Colonic mucosa (tissue), 4 donors: ENCODE results near the gene GABRA5. TPM values are rescaled to one million over a fixed set of nuclear protein-coding genes. Genes with fewer than 3 reads are reported as not detected.

ENCODE experiments used
- DNase-seq: peaks from one replicate; pipeline ENCODE4 v3.0.0-alpha.2; 2020
- H3K27ac ChIP-seq: fragments of 200-600 bp; one replicate; pipeline ENCODE4 v1.8.0; 2021
- H3K27me3 ChIP-seq: fragments of 200-600 bp; one replicate; pipeline ENCODE4 v1.8.0; 2021
- H3K36me3 ChIP-seq: fragments of 200-600 bp; one replicate; pipeline ENCODE4 v1.8.0; 2021
- H3K4me1 ChIP-seq: fragments of 200-600 bp; one replicate; pipeline ENCODE4 v1.8.0; 2021; ENCODE audit warnings: mild to moderate bottlenecking
- H3K4me3 ChIP-seq: fragments of 200-600 bp; one replicate; pipeline ENCODE4 v1.8.0; 2021
- H3K9ac ChIP-seq, 2 donors: one replicate each; pipeline ENCODE4 v1.7.0; 2013; ENCODE audit warnings: control low read depth in 2 of 2, low read depth in 2 of 2, low read length in 2 of 2
- H3K9me3 ChIP-seq: fragments of 200-600 bp; one replicate; pipeline ENCODE4 v1.8.0; 2021
- intact Hi-C: fragments of 100-400 bp; cut with DNase I; formaldehyde crosslinking; loops from one replicate; pipeline ENCODE4 v1.14.1; 2022
- total RNA-seq, 2 donors: library from RNA; stranded (reverse); fragmentation: NEBNext Ultra II Directional in 1 of 2; extraction: Animal tissue kit (Norgen Biotek cat#: 25700) in 1 of 2; gene quantifications; one replicate each; pipeline ENCODE4 v1.2.1, GENCODE V29; 2021
- TF ChIP-seq, protein P1 (sequence below): fragments of 200-600 bp; IDR thresholded peaks from one replicate; pipeline ENCODE4 v1.8.0; 2022; ENCODE audit warnings: antibody characterized with exemption, mild to moderate bottlenecking
- donor health status: healthy.
- donor health status: DM: no; HTN: no; CAD: no.
- donor health status: DM: no; HTN: no; CAD: no.

The GABRA5 gene
- total RNA-seq, 2 donors from 2014 or later, result not detected

DNA sequence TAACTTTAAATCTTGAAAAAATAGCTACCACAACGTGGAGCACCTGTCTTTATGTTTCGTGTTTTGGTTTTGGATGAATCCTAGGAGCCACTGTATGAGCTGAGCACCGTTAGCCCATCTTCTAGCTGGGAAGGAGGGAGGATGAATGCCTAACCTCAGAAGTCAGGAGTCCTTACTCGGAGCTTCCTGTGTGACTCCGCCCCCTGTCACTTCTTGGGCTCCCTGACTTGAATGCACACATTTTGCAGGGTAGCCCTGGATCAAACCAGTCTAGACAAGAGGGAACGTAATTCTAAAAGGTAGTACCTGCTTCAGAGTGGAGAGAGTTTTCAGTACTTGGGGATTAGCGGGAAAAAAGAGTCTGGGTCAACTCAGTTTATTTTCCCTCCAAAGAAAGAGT is 5.3 kb downstream of the GABRA5 start:
- H3K9ac ChIP-seq, result no peak overlapping the region
- H3K4me1 ChIP-seq, result no peaks in the 10 kb centered on the region
- H3K27me3 ChIP-seq, result peaks cover 4% of the 10 kb centered on the region
- H3K4me3 ChIP-seq, result no peak overlapping the region
- no peak overlapping the region for H3K27ac ChIP-seq
- TF ChIP-seq, protein P1, sequence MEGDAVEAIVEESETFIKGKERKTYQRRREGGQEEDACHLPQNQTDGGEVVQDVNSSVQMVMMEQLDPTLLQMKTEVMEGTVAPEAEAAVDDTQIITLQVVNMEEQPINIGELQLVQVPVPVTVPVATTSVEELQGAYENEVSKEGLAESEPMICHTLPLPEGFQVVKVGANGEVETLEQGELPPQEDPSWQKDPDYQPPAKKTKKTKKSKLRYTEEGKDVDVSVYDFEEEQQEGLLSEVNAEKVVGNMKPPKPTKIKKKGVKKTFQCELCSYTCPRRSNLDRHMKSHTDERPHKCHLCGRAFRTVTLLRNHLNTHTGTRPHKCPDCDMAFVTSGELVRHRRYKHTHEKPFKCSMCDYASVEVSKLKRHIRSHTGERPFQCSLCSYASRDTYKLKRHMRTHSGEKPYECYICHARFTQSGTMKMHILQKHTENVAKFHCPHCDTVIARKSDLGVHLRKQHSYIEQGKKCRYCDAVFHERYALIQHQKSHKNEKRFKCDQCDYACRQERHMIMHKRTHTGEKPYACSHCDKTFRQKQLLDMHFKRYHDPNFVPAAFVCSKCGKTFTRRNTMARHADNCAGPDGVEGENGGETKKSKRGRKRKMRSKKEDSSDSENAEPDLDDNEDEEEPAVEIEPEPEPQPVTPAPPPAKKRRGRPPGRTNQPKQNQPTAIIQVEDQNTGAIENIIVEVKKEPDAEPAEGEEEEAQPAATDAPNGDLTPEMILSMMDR, result no peak
- H3K9me3 ChIP-seq, result no peaks in the 10 kb centered on the region
- no peaks in the 10 kb centered on the region for H3K36me3 ChIP-seq
- DNase-seq, result no peak
- intact Hi-C loops, result no loop called here

DNA sequence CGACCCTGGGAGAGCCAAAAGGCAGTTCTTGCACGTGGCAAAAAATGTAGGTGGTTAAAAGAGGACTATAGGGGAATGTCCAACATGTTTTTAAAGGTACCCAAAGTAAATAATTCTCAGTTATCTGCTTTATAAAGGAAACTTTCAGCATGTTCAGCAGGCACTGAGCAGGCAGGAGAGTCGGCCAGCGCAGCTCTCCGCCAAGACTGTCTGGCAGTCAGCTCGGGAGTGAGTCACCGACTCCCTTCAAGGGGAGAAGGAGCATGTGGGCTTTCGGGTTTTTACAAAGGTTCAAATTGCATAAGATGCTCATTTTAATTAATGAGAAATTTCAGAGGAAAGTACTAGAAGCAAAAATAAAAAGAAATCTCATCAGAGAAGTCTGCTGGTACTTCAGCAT is 7.0 kb downstream of the GABRA5 start:
- Histone ChIP-seq H3K36me3 (no peaks in the 10 kb centered on the region), H3K9me3 (no peaks in the 10 kb centered on the region), H3K4me3 (no peak overlapping the region), H3K9ac (no peak overlapping the region), H3K27me3 (no peaks in the 10 kb centered on the region), H3K27ac (no peak overlapping the region), H3K4me1 (no peaks in the 10 kb centered on the region)
- TF ChIP-seq, protein P1, result no peak
- no peak for DNase-seq
- intact Hi-C loops, result no loop called here

DNA sequence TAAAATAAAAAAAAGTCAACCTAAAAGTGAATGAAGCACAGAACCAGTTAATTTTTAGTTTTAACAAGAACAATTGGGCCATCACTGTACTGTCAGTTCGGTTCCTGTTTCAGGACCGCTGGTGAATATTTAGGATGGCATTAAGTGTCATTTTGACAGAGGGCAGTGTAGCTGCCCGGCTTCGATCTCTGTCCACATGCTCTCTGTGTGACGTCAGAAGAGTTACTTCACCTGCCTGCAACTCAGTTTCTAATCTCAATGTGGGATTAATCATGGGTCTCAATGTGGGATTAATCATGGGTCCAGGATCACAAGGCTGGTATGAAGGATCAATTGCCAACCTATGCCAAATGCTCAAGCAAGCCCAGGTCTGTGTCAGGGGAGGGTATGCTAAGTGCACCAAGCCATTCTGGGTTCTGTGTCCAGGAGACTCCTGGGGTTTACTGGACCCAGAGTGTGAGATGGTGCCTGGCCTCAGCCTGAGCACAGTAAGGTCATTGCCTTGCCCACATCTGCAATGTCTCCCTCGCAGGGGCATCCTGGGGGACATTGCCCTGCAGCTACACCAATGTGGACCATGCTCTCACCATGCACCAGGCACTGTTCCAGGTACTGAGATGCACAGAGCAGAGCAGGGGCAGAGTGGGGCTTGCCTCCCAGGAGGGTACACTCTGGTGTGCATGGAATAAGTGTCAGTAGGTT is 8.1 kb downstream of the GABRA5 start:
- no peaks in the 10 kb centered on the region for H3K36me3 ChIP-seq
- no peaks in the 10 kb centered on the region for H3K9me3 ChIP-seq
- H3K4me1 ChIP-seq, result no peaks in the 10 kb centered on the region
- no peak overlapping the region for H3K9ac ChIP-seq
- H3K27me3 ChIP-seq, result no peaks in the 10 kb centered on the region
- TF ChIP-seq, protein P1, result no peak
- intact Hi-C loops, result no loop called here
- H3K27ac ChIP-seq, result no peak overlapping the region
- DNase-seq, result no peak
- H3K4me3 ChIP-seq, result no peak overlapping the region

DNA sequence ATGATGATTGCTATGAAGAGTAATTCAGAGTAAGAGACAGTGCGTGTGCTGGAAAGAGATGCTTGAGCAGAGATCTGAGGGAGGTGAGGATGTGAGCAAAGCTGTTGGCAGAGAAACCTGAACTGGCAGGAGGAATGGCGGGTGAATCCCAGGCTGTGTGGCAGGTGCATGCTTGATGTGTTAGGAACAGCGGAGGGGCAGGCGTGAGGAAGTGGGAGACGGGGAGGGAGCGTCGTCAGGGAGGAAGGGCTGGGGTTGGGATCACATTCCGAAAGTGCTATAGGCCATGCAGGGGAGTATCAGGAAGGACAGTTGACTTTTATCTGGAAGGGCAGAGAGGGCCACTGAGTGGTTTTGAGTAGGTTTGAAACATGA is 8.6 kb downstream of the GABRA5 start:
- H3K27ac ChIP-seq, result no peak overlapping the region
- DNase-seq, result no peak
- H3K36me3 ChIP-seq, result no peaks in the 10 kb centered on the region
- no peaks in the 10 kb centered on the region for H3K4me1 ChIP-seq
- no peaks in the 10 kb centered on the region for H3K9me3 ChIP-seq
- intact Hi-C loops, result no loop called here
- H3K27me3 ChIP-seq, result no peaks in the 10 kb centered on the region
- TF ChIP-seq, protein P1, result no peak
- no peak overlapping the region for H3K9ac ChIP-seq
- H3K4me3 ChIP-seq, result no peak overlapping the region

DNA sequence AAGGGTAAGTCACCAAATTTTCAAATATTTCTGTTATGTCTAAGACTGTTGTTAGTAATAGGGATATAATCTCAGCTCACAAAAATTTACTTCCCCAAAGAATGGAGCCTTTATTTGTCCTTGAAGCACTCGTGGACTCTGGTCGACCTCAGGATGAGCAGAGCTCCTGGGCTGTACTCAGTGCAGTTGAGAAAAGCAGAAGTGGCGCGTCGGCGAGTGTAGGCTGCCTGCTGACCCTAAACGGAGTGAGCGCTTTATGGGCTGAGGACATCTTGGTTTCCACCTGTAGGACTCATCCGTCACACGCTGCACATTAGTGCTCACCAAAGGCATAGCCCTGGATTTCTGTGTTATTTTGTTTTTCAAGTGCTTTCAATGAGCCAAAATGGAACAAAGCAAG is 11.0 kb downstream of the GABRA5 start:
- no peaks in the 10 kb centered on the region for H3K4me1 ChIP-seq
- DNase-seq, result no peak
- TF ChIP-seq, protein P1, result no peak
- intact Hi-C loops, result no loop called here
- H3K36me3 ChIP-seq, result no peaks in the 10 kb centered on the region
- H3K9ac ChIP-seq, result no peak overlapping the region
- no peaks in the 10 kb centered on the region for H3K9me3 ChIP-seq
- H3K27ac ChIP-seq, result no peak overlapping the region
- H3K4me3 ChIP-seq, result no peak overlapping the region
- H3K27me3 ChIP-seq, result no peaks in the 10 kb centered on the region
